HG02642 (cell line): ENCODE data around the gene TMEM273.

Experiments
- ATAC-seq: cut with Tn5 transposase; IDR thresholded peaks from one replicate; pipeline ENCODE4 v1.9.1; 2021; ENCODE audit warnings: mild to moderate bottlenecking; ENCODE audit not compliant: unreplicated experiment, poor library complexity

Gene TMEM273

GRCh38 chr10:49177391-49178355 lies 10.5 kb downstream of the TMEM273 start:
- ATAC-seq: peak; percentile 81

- ATAC-seq: peak; percentile 6
These were observed 11.6 kb downstream of the TMEM273 start for GRCh38 chr10:49176310-49177268.

- no peak for ATAC-seq
These were observed 12.4 kb downstream of the TMEM273 start for GRCh38 chr10:49175587-49176309.

DNA sequence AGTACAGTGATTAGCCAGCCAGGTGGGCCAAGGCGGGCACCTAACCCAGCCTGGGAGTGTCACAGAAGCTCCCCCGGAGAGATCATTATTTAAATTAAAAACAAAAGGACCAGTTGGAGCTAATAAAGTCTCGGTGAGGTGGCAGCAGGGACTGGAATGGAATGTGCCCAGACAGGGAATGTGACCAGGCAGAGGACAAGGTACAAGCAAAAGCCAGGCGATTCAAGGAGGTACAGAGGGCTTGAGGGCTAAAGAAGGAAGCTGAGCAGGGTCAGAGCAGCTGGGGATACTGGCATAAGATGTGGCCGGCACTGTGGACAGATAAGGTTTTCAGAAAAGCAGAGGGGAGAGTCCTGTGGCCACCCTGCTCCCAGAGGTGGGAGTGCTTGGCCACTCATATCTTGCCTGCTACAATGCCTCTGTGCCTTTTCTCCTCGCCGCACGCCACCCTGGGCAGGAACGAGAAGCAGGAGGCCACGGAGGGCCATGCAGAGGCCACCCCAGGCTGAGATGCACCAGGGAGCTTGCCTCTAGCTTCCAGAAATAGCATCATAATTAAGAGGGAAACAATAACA lies 13.2 kb downstream of the TMEM273 start:
- no peak for ATAC-seq

GRCh38 chr10:49174261-49174925 lies 13.8 kb downstream of the TMEM273 start:
- ATAC-seq: no peak

- ATAC-seq: no peak
These were observed 14.3 kb downstream of the TMEM273 start for GRCh38 chr10:49173853-49174252.

DNA sequence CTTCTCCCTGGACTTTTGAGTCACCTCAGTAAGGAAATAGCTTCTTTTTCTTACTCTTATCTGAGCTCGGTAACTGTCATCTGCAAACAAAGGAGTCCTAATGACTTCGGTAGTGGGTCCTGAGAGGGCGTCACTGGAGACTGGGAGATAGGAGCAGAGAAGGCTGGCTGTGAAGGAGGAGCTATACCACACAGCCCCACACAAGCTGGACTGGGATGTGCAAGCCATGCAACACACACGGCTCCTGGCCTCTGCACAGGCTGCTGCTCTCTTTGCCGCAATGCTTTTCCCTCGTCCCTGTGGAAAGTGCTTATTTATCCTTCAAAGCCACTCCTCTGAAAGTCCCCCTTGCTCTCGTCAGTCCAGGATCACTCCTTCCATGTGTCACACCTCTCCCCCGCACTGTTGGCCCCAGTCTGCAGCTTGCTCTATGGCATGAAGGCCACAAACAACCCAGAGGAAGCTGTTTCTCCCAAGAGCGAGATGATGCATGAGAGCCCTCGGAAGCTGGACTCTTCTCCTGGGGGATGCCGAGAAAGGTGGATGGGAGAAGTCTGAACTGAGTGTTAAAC lies 14.9 kb downstream of the TMEM273 start:
- no peak for ATAC-seq

GRCh38 chr10:49172777-49173132 lies 15.4 kb downstream of the TMEM273 start:
- no peak for ATAC-seq

- no peak for ATAC-seq
These were observed 16.0 kb downstream of the TMEM273 start for GRCh38 chr10:49172061-49172776.

GRCh38 chr10:49171326-49172060 lies 16.7 kb downstream of the TMEM273 start:
- ATAC-seq: no peak

DNA sequence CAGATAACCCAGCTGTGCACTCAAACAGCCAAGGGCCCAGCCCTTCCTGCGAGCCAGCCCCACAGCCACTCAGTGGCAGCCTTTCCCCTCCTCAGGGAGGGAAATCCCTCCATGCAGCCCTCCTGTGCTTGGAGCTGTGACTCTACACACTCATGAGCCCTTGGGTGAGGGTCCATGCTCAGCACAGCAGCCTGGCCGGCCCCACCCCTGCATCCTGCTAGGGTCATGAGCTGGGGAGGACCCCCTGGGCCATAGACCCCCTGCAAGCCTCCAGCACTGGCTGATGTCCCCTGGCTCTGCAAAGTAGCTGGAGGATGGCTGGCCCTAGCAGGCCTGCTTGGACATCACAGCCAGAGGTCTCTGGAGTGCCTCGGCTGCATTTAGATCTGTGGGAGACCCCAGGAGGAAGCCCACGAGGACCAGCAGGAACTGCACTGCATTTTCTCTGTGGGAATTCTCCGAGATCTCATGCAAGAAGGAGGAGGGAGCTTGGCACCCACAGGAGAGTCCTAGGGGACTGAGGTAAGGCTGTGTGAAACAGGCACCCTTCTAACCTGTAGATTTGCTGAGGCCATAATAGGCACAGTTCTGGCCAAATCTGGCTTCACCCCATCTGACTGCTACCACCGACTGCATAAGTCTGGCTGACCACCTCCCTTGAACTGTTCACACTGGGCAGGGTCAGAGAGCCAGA lies 17.4 kb downstream of the TMEM273 start:
- no peak for ATAC-seq

DNA sequence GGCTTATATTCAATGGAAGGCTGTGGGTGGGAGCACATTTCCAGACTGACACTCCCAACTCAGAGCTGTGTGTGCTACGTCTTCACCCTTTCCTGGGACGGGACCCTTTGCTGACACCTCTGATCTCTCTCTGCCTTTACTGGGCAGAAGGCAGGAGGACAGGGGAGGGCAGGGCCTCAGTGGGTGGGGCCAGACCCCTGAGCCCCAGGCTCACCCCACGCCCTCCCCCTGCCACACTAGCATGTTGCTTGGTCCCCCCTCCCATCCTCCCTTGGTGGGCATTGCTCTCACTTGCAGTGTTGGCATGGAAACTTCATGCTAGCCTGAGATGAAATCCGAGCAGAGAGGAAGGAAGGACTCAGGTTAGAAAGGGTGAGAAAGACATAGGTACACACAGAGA lies 18.4 kb downstream of the TMEM273 start:
- ATAC-seq: no peak

DNA sequence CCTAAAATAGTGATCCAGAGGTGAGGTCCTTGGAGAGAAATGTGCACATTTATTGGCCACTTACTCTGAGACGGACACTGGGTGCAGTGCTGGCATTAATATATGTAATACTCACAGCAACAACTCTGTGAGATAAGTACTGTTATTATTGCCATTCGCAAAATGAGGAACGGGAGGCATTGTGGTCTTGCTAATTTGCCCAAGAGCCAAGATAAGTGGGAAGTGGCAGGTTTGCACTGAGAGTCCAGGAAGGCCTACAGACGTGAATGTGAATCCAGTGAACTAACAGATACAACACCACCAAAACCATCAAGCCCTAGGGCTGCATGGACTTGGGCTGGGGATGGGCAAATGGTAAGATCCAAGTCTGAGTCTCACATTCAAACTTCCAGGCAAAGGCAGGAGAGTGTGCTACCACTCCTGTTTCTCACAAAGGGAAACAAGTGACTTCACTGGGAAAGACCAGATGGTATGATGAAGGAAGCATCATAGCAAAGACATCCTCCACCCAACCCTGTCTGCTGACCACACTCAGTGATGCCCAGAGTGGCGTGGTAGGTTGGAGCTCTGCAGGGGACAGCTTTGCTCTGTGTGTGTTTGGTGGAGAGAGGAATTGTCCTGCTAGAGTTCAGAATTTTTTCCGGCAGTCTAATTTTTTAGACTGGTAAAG lies 19.2 kb downstream of the TMEM273 start:
- no peak for ATAC-seq

GRCh38 chr10:49168171-49168540 lies 20.0 kb downstream of the TMEM273 start:
- no peak for ATAC-seq

DNA sequence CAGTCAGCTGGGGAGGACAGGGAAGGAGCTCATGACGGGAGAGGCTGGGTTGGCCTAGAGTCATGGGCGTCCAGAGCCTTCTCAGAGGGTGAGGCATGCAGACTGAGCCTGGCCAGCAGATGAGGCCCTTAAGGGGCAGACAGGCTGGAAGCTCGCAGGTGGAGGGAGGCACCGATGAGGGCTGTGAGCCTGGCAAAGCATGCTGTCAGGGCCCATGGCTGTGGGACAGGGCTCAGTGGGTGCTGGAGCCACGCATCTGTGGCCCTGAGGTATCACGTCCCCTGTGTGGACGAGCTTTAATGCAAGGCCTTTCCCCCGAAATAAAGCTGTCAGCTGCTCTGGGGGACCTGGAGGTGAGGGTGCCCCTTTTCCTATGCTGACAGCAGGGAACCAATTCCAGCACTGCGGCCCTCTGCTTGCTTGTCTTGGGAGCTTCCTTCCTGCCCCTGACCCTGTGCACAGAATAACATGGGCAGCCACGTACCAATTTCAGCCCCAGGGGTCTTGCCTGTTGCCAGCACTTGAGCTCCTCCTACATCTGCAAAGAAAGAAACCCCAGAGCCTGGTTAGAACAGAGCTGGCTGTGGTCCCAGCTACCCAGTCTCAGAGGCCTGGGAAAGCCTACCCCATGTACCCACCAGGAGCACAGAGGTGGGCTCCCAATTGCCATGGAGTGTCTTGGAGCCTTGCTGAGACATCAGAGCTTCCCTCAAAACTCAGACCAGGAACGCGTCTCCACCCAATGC lies 20.6 kb downstream of the TMEM273 start:
- no peak for ATAC-seq
